Body of pancreas (tissue), 4 donors: ENCODE measurements around the gene WDPCP. TPM values are rescaled to one million over a fixed set of nuclear protein-coding genes. Genes with fewer than 3 reads are reported as not detected.

Source experiments
- ATAC-seq: fragments of 150-250 bp; one replicate; pipeline ENCODE4 v1.9.1; 2016
- DNase-seq, 4 donors: peaks; one replicate each; pipeline ENCODE4 v3.0.0-alpha.2; 2019
- H3K27ac ChIP-seq, 4 donors: fragments of 200-600 bp; sonication (generic); 1 replicate in 3 of 4; 2 replicates in 1 of 4; pipeline versions ENCODE4 v1.5.1 to v1.6.1; 2016 to 2019; ENCODE audit warnings: mild to moderate bottlenecking in 1 of 4, mixed read lengths in 1 of 4, moderate library complexity in 1 of 4
- H3K27me3 ChIP-seq, 2 donors: fragments of 200-600 bp; sonication (generic); one replicate each; pipeline ENCODE4 v1.6.0; 2016; ENCODE audit warnings: mild to moderate bottlenecking in 1 of 2
- H3K36me3 ChIP-seq, 2 donors: fragments of 200-600 bp; sonication (generic); replicated peaks in 1 of 2; 2 replicates each; pipeline ENCODE4 v1.5.1; 2016; ENCODE audit warnings: low read depth in 2 of 2; ENCODE audit not compliant: insufficient read depth in 1 of 2
- H3K4me1 ChIP-seq: fragments of 200-600 bp; sonication (generic); one replicate; pipeline ENCODE4 v1.6.0; 2016
- H3K4me3 ChIP-seq, 2 donors: fragments of 200-600 bp; sonication (generic); 1 replicate in 1 of 2; 2 replicates in 1 of 2; pipeline ENCODE4 v1.5.1; 2016 to 2019
- H3K9me3 ChIP-seq, 3 donors: fragments of 200-600 bp; sonication (generic); 1 replicate in 2 of 3; 2 replicates in 1 of 3; pipeline ENCODE4 v1.5.1; 2016
- POLR2A ChIP-seq, 3 donors: fragments of 450-650 bp; IDR thresholded peaks; one replicate each; pipeline ENCODE4 v1.6.1; 2016; ENCODE audit warnings: antibody characterized with exemption in 3 of 3, mild to moderate bottlenecking in 2 of 3
- WGBS, 2 donors: methylation state at CpG; one replicate each; pipeline ENCODE4 v1.1.5; 2017; 5-methylcytosine and 5-hydroxymethylcytosine counted together
- intact Hi-C: fragments of 100-400 bp; cut with DNase I; formaldehyde crosslinking; loops from one replicate; pipeline ENCODE4 v1.15.1; 2023
- total RNA-seq, 2 donors: library from RNA; depleted of rRNA; stranded (reverse); fragments of >200 nt; gene quantifications; one replicate each; pipeline ENCODE4 v1.1.0, GENCODE V29; 2016
- TF ChIP-seq, protein P1 (sequence below), 7 experiments: fragments of 450-650 bp in 4 of 7; fragments of 200-600 bp in 3 of 7; sonication (generic) in 3 of 7; IDR thresholded peaks; one replicate each; pipeline ENCODE4 v1.5.1; 2016 to 2019; ENCODE audit warnings: antibody characterized with exemption in 7 of 7

The WDPCP gene
- total RNA-seq, 2 donors from 2014 or later = 6.9 to 8.3 TPM

DNA sequence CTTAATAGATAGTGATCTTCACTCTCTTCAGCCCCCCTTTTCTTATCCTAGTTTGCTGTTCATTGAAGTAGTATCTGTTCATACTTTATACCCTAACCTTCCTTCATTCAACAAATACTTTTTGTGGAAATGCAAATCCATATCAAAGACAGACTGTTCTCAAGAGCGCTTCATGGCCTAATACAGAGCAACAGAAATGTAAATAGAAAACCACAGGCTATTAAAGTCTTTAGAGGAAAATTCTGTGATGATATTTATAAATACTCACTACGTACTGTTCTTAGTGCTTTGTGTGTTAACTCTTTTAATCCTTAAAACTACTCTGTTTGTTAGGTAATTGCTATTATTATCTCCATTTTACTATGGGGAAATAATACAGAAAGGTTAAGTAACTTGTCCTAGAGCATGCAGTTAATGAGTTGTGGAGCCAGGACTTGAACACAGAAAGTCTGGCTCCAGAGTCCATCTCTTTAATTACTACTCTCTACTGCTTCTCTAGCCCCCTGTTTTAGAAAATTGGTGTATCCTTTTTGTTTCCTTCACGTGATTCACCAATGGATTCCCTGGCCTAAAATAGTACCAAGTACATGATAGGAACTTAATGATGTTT lies 3.4 kb upstream of the WDPCP start:
- ATAC-seq (no peak), DNase-seq (no peak)
- Histone ChIP-seq H3K4me1 (peaks cover 28% of the 10 kb centered on the region), H3K36me3 (peaks cover 0 to 5% of the 10 kb centered on the region in 2 donors), H3K9me3 (no peaks in the 10 kb centered on the region), H3K27me3 (no peaks in the 10 kb centered on the region), H3K4me3 (no peak overlapping the region), H3K27ac (no peak overlapping the region)
- 87 to 93% methylated on average over 3 of the region's 3 CpGs for WGBS, 2 donors
- intact Hi-C loops = no loop called here
- TF ChIP-seq, protein P1, sequence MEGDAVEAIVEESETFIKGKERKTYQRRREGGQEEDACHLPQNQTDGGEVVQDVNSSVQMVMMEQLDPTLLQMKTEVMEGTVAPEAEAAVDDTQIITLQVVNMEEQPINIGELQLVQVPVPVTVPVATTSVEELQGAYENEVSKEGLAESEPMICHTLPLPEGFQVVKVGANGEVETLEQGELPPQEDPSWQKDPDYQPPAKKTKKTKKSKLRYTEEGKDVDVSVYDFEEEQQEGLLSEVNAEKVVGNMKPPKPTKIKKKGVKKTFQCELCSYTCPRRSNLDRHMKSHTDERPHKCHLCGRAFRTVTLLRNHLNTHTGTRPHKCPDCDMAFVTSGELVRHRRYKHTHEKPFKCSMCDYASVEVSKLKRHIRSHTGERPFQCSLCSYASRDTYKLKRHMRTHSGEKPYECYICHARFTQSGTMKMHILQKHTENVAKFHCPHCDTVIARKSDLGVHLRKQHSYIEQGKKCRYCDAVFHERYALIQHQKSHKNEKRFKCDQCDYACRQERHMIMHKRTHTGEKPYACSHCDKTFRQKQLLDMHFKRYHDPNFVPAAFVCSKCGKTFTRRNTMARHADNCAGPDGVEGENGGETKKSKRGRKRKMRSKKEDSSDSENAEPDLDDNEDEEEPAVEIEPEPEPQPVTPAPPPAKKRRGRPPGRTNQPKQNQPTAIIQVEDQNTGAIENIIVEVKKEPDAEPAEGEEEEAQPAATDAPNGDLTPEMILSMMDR (IDR thresholded peaks at IDR 0.05) = no peak
- TF ChIP-seq POLR2A (IDR thresholded peaks at IDR 0.05) = no peak

DNA sequence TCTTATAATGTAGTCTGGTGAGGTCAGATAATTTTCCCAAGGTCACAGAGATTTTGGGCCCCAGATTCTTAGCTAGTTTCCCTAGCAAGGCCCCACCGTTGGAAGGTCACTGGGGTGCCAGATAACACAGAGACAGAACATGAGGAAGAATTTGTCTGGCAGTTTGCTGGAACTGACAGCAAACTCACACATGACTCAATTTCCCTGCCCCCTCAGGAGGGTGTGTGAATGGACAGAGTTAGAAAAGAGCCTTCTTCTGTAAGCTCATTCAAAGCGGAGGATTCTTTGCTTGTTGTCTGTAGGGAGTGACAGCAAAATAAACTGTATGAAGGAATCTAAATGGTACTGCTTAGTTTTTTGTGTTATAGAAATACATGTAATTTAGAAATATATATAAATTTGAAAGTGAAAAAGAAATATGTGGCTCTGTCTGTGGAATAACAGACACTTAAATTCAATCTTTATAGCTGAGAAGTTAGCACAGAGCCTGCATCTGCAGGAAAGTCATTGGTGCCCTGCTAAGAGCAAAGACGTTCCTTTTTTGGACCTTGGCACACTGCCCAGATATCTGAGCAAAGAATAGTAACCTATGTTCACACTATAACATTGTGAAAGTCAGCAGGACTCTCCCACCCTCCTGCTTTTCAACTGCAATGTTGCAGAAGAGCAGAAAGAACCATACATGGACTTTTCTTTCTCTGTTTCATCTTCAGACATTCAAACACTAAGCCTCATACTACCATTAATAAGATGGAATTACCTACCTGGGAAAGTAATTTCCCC lies 2.5 kb upstream of the WDPCP start:
- Histone ChIP-seq H3K9me3 (no peaks in the 10 kb centered on the region), H3K27me3 (no peaks in the 10 kb centered on the region), H3K27ac (no peak overlapping the region), H3K4me3 (no peak overlapping the region), H3K36me3 (peaks cover 0 to 5% of the 10 kb centered on the region in 2 donors), H3K4me1 (peaks cover 28% of the 10 kb centered on the region)
- 33 to 40% methylated on average over 3 of the region's 3 CpGs for whole genome bisulfite sequencing, 2 donors
- intact Hi-C loops = no loop called here
- TF ChIP-seq, protein P1 (IDR thresholded peaks at IDR 0.05) = no peak
- no peak for TF ChIP-seq POLR2A (IDR thresholded peaks at IDR 0.05)
- peak in 2 of 4 donors; percentile 8 to 36 for DNase-seq
- no peak for ATAC-seq

DNA sequence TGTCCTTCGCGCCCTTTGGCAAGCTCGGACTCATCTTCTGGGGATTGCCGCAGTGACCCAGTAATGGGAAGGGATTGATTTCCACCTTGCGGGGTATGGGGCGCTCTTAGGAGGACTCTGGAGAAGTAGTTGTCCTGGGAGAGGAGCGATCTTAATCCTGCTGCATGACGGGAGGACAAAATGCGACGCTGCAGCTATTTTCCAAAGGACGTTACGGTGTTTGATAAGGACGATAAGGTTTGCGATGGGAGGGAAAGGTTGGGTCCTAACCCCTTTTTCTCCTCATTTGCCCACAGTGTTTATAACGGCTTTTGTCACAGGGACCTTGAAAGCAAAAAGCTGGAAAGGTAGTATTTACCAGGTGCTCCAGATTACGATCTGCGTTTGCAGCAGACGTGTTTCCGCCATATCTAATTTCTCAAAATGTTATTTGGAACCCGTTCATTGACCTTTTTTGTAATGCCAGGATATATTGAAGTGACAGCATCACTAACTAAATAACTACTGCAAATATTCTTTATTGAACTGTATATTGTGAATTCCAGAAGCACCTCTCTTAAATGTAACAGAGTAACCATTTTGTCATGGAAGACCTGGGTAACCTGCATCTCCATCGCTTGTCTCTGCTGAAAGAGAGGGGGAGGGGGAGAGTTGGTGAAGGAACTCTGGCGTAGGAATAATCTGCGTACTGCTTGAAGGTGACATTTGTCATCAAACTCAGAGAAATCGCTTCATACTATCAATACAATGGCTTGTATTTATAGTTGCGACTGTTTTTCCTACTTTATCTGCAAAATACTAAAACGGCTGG lies 1.1 kb upstream of the WDPCP start:
- no peak for TF ChIP-seq POLR2A (IDR thresholded peaks at IDR 0.05)
- TF ChIP-seq, protein P1 (IDR thresholded peaks at IDR 0.05) = no peak
- peak overlapping the region; percentile 64 to 86 (median 83) for H3K27ac ChIP-seq
- no peaks in the 10 kb centered on the region for H3K27me3 ChIP-seq
- H3K4me1 ChIP-seq = peaks cover 28% of the 10 kb centered on the region
- DNase-seq (no peak), ATAC-seq (no peak)
- peak overlapping the region; percentile 59 to 64 for H3K4me3 ChIP-seq
- H3K36me3 ChIP-seq = no peaks in the 10 kb centered on the region
- H3K9me3 ChIP-seq = no peaks in the 10 kb centered on the region
- 4 to 5% methylated on average over 18 to 26 of the region's 26 CpGs for WGBS, 2 donors
- intact Hi-C loops = no loop called here

DNA sequence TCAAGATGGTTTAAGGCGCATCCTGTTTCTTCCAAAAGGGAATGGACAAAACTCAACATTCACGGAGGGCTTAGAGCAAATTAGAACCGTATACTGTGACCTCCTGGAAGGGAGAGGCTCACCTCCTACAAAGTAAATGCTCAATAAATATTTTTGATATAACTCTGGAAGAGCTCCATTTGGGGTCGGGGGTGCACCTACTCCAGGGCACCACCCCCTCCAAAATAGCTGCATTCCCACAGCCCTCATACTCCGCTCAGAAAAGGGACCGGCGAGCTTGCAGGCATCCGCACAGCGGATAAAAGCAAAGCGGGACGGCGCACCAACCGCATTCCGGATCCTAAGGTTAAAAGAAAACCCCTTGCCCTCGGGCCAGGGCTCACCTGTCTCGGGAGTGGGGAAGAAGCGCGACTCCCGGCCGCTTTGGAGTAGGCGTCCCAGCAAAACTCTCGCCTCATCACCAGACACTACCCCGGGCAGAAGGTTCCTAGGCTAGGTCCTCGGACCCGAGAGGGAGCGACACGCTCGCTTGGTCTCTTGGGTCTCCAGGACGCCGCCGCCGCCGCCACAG lies 378 bp downstream of the WDPCP start:
- WGBS, 2 donors = 0 to 1% methylated on average over 10 to 33 of the region's 33 CpGs
- DNase-seq (no peak), ATAC-seq (no peak)
- Histone ChIP-seq H3K27ac (peak overlapping the region; percentile 64 to 86 (median 83)), H3K9me3 (no peaks in the 10 kb centered on the region), H3K36me3 (no peaks in the 10 kb centered on the region), H3K4me1 (peaks cover 28% of the 10 kb centered on the region), H3K27me3 (no peaks in the 10 kb centered on the region), H3K4me3 (peak overlapping the region; percentile 40 to 64)
- intact Hi-C loops = no loop called here
- no peak for TF ChIP-seq POLR2A (IDR thresholded peaks at IDR 0.05)
- TF ChIP-seq, protein P1 (IDR thresholded peaks at IDR 0.05) = no peak
